SU-DHL-6 (cell line): ENCODE data around the gene IRF2.
"Not testable (repeated sequence)": the region's sequence is repeated elsewhere in the genome, so short reads cannot be mapped to it uniquely, and the experiment has no call there.

ENCODE experiments used
- H2AFZ ChIP-seq: fragments of 200-600 bp; sonication (generic); 2 replicates; pipeline ENCODE4 v1.6.1; 2014; ENCODE audit warnings: low read depth, mild to moderate bottlenecking, moderate library complexity, mixed read lengths, antibody characterized with exemption, low read length; ENCODE audit not compliant: severe bottlenecking
- H3F3A ChIP-seq: fragments of 200-600 bp; shearing (Covaris generic); 2 replicates; pipeline ENCODE4 v1.6.0; 2016; ENCODE audit warnings: antibody characterized with exemption, mild to moderate bottlenecking; ENCODE audit not compliant: insufficient read depth
- H3K27ac ChIP-seq: fragments of 200-600 bp; sonication (generic); 2 replicates; pipeline ENCODE4 v1.5.1; 2016; ENCODE audit warnings: low read depth, mild to moderate bottlenecking, low read length, moderate library complexity, mixed read lengths
- H3K27me3 ChIP-seq: fragments of 200-600 bp; sonication (generic), shearing (Covaris generic); 2 replicates; pipeline ENCODE4 v1.6.0; 2014; ENCODE audit warnings: mild to moderate bottlenecking, low read length
- H3K36me3 ChIP-seq: fragments of 200-600 bp; sonication (generic); 2 replicates; pipeline ENCODE4 v1.6.1; 2014; ENCODE audit warnings: mild to moderate bottlenecking, low read length, mixed read lengths
- H3K4me2 ChIP-seq: fragments of 300-600, 200-600 bp; shearing (Covaris generic), sonication (generic); 2 replicates; pipeline ENCODE4 v1.6.0; 2014; ENCODE audit warnings: low read length, low read depth, mild to moderate bottlenecking; ENCODE audit not compliant: poor library complexity, severe bottlenecking
- H3K4me3 ChIP-seq: fragments of 200-600 bp; sonication (generic); 2 replicates; pipeline ENCODE4 v1.5.1; 2014; ENCODE audit warnings: antibody characterized with exemption, low read length, mild to moderate bottlenecking, mixed read lengths; ENCODE audit not compliant: insufficient read depth, poor library complexity, severe bottlenecking
- H3K79me2 ChIP-seq: fragments of 200-600 bp; sonication (generic); 2 replicates; pipeline ENCODE4 v1.6.1; 2014; ENCODE audit warnings: mild to moderate bottlenecking, low read length, moderate library complexity; ENCODE audit not compliant: insufficient read depth
- H3K9ac ChIP-seq: fragments of 200-600 bp; sonication (generic); 2 replicates; pipeline ENCODE4 v1.7.0; 2014; ENCODE audit warnings: mild to moderate bottlenecking, low read length
- H3K9me2 ChIP-seq: fragments of 200-600 bp; sonication (generic); replicated peaks from 2 replicates; pipeline ENCODE4 v1.6.1; 2014; ENCODE audit warnings: low read length; ENCODE audit not compliant: insufficient read depth
- H3K9me3 ChIP-seq: fragments of 200-600 bp; sonication (generic); 2 replicates; pipeline ENCODE4 v1.6.1; 2014; ENCODE audit warnings: low read length, mixed read lengths; ENCODE audit not compliant: insufficient read depth
- H4K20me1 ChIP-seq: fragments of 200-600 bp; sonication (generic); 2 replicates; pipeline ENCODE4 v1.6.1; 2014; ENCODE audit warnings: low read depth, mild to moderate bottlenecking, antibody characterized with exemption, low read length, moderate library complexity, mixed read lengths
- CTCF ChIP-seq: fragments of 200-600 bp; sonication (generic); IDR thresholded peaks from one replicate; pipeline ENCODE4 v1.5.1; 2017; ENCODE audit warnings: antibody characterized with exemption, mild to moderate bottlenecking, low read length, moderate library complexity; ENCODE audit not compliant: insufficient read depth, poor library complexity, severe bottlenecking
- EZH2phosphoT487 ChIP-seq: fragments of 200-600 bp; sonication (generic), shearing (Covaris generic); conservative IDR thresholded peaks from 2 replicates; pipeline ENCODE4 v1.6.1; 2018; ENCODE audit warnings: mild to moderate bottlenecking, antibody characterized with exemption, low read length, moderate library complexity, mixed read lengths

IRF2 gene

GRCh38 chr4:184343502-184344177 lies 130.7 kb downstream of the IRF2 start:
- Histone ChIP-seq H3K27me3 (no peaks in the 10 kb centered on the region), H3K79me2 (no peaks in the 10 kb centered on the region), H3K9me2 (no peaks in the 10 kb centered on the region), H3K9me3 (no peaks in the 10 kb centered on the region), H3K36me3 (no peaks in the 10 kb centered on the region), H3K4me2 (peak overlapping the region; percentile 43), H3F3A (peaks cover 9% of the 10 kb centered on the region; the same call in 1 of the 2 replicates), H3K27ac (no peak overlapping the region), H3K9ac (no peak overlapping the region), H4K20me1 (no peaks in the 10 kb centered on the region), H3K4me3 (peak overlapping the region; percentile 3), H2AFZ (no peak overlapping the region)
- TF ChIP-seq CTCF (no peak), EZH2phosphoT487 (no peak)

DNA sequence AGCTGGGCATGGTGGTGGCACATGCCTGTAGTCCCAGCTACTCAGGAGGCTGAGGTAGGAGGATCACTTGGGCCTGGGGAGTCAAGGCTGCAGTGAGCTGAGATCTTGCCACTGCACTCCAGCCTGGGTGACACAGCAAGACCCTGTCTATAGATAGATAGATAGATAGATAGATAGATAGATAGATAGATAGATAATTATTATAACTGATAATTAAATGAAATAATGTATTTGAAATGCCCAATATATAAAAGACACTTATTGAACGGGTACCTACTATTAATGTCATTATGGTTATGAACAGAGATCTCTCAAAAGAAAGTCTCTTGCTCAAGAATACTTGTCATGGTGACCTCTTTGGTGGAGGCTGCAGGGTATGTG lies 131.5 kb downstream of the IRF2 start:
- not testable (repeated sequence) for H3K9me2 ChIP-seq, H3K27ac ChIP-seq, H3K79me2 ChIP-seq, H2AFZ ChIP-seq, H3K36me3 ChIP-seq, H3F3A ChIP-seq, H4K20me1 ChIP-seq, H3K27me3 ChIP-seq, H3K9me3 ChIP-seq, H3K9ac ChIP-seq, H3K4me3 ChIP-seq, H3K4me2 ChIP-seq

DNA sequence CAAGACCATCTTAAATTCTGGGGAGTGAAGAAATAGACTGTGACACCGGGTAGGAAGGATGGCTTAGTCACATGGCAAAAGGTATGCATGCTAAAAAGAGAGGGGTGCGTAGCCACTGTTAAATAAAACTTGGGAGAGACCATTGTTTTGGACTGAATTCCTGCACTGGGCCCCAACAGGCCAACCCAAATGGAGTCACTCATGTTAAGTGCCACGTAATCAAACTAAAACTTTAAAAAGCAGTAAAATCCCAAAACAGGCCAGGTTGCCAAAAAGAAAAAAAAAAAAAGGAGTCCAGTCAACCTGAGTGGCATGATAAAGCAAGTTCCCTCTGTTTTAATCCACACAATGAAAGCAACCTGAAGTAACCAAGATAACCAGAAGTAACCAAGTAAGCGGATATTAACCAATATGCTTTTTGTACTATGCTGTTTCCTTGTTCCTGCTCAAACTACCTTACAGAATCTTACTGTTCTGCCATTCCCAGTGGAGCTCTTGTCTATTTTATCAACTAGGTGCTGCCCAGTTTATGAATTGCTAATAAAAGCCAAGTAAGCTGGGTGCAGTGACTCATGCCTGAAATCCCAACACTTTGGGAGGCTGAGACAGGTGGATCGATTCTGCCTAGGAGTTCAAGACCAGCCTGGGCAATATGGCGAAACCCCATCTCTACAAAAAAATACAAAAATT lies 132.0 kb downstream of the IRF2 start:
- no peak overlapping the region for H3K27ac ChIP-seq
- H3K4me2 ChIP-seq: no peak overlapping the region
- H3K9ac ChIP-seq: no peak overlapping the region

GRCh38 chr4:184339398-184340193 lies 134.8 kb downstream of the IRF2 start:
- not testable (repeated sequence) for H3K4me2 ChIP-seq, H3K79me2 ChIP-seq, H3K9me2 ChIP-seq, H3F3A ChIP-seq, H3K9ac ChIP-seq, H3K27me3 ChIP-seq, H3K4me3 ChIP-seq, H2AFZ ChIP-seq, H3K27ac ChIP-seq, H3K9me3 ChIP-seq, H4K20me1 ChIP-seq, H3K36me3 ChIP-seq

More for the DNA sequence above, 132.0 kb downstream of the IRF2 start:
- Histone ChIP-seq H3K79me2 (no peaks in the 10 kb centered on the region), H3K4me3 (no peak overlapping the region), H3K9me2 (no peaks in the 10 kb centered on the region), H2AFZ (no peak overlapping the region), H3K27me3 (no peaks in the 10 kb centered on the region), H3F3A (peaks cover 7% of the 10 kb centered on the region; the same call in 1 of the 2 replicates), H3K9me3 (no peaks in the 10 kb centered on the region), H4K20me1 (no peaks in the 10 kb centered on the region), H3K36me3 (no peaks in the 10 kb centered on the region; the same call in 1 of the 2 replicates)
- TF ChIP-seq CTCF (no peak), EZH2phosphoT487 (no peak)
